ENCODE data around the gene SLC22A7. TPM values are rescaled to one million over a fixed set of nuclear protein-coding genes. Genes with fewer than 3 reads are reported as not detected.

SLC22A7 gene
- polyA plus RNA-seq (2011; rRNA removed): not detected in 2 replicates
- polyA minus RNA-seq (2011; rRNA and poly(A)+ RNA removed): not detected in 2 replicates

DNA sequence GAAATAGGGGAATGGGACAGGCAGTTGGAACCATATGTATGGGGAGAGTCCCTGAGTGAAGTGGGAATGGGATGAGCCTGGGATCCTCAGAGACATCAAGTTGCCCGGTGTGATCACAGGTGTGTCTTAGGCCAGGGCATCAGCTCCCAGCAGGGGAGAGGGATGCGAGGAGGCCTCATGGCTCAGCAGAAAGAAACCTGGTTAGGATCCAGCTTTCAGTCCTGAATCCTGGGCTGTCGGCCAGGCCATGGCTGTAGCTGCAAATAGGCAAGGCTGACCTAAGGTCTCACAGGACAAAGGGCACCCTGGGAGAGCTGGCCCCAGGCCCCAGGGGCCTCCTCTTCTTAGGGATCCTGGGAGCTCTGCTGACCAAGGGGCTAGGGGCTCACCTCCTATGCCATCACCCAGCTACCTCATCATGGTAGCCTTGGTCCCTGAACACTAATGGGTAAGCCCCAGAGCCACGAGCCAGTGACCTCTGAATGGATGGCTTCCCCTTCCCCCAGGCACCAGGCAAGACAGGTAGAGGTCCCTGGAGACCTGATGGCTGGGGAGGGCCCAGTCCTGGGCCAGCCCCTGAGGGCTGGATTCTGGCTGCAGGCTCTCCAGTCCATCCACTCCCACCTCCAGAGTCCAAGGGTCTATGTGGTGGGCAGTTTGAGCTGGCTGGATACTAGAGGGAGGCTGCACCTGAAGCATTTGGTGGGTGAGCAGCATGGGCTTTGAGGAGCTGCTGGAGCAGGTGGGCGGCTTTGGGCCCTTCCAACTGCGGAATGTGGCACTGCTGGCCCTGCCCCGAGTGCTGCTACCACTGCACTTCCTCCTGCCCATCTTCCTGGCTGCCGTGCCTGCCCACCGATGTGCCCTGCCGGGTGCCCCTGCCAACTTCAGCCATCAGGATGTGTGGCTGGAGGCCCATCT is at the start of gene SLC22A7:
Gene SLC22A7 (plus strand): TSS at position 617 of the 921 bp plus-strand sequence. CDS start 99 bp downstream, at position 716.
- DNase-seq (ENCODE audit: low read depth): no peak
- Histone ChIP-seq H3K36me3 (ENCODE audit: control insufficient read depth, insufficient read depth, low read length) (no peaks in the 10 kb centered on the region), H3K4me3 (ENCODE audit: low read depth, low read length) (no peak within 1 kb of the TSS), H3K27me3 (ENCODE audit: control insufficient read depth, insufficient read depth, low read length) (peaks cover 23% of the 10 kb centered on the region)
- TF ChIP-seq, protein P1, sequence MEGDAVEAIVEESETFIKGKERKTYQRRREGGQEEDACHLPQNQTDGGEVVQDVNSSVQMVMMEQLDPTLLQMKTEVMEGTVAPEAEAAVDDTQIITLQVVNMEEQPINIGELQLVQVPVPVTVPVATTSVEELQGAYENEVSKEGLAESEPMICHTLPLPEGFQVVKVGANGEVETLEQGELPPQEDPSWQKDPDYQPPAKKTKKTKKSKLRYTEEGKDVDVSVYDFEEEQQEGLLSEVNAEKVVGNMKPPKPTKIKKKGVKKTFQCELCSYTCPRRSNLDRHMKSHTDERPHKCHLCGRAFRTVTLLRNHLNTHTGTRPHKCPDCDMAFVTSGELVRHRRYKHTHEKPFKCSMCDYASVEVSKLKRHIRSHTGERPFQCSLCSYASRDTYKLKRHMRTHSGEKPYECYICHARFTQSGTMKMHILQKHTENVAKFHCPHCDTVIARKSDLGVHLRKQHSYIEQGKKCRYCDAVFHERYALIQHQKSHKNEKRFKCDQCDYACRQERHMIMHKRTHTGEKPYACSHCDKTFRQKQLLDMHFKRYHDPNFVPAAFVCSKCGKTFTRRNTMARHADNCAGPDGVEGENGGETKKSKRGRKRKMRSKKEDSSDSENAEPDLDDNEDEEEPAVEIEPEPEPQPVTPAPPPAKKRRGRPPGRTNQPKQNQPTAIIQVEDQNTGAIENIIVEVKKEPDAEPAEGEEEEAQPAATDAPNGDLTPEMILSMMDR (IDR thresholded peaks at IDR 0.05; ENCODE audit: insufficient read depth, low read depth, low read length): no peak
- POLR2A ChIA-PET: no interaction called here
- CTCF ChIA-PET: interaction anchor here (0.9 to 2.0 kb wide), 2 partner anchors 9 to 17 kb away, joined by 4 to 7 read pairs; no protein-coding TSS in a partner anchor

DNA sequence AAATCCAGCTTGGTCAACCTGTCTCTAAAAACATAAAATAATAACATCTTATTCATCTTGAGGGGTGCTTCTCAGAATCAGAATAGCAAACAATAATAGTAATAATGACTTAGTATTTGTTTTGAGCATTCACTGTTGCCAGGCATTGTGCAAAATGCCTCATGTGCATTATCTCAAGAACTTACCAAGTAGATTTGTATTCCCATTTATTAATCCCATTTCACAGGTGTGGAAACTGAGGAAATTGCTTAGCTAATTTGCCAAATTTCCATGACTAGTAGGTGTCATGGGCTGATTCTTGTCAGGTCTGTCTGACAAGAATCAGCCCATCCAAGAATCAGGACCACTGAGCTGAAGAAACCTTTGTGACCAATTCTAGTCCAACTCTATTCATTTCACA is 49.3 kb upstream of the SLC22A7 start:
- Histone ChIP-seq H3K36me3 (ENCODE audit: control insufficient read depth, insufficient read depth, low read length) (no peaks in the 10 kb centered on the region), H3K4me3 (ENCODE audit: low read depth, low read length) (no peak overlapping the region), H3K27me3 (ENCODE audit: control insufficient read depth, insufficient read depth, low read length) (peaks cover 46% of the 10 kb centered on the region)
- TF ChIP-seq, protein P1 (IDR thresholded peaks at IDR 0.05; ENCODE audit: insufficient read depth, low read depth, low read length): no peak
- ChIA-PET CTCF (interaction anchor here (1.2 to 1.7 kb wide), 2 partner anchors 19 to 258 kb away, joined by 4 to 11 read pairs; partner anchors contain the start of gene DNPH1), POLR2A (no interaction called here)
- DNase-seq (ENCODE audit: low read depth): no peak

GRCh38 chr6:43250992-43251373 is 47.1 kb upstream of the SLC22A7 start:
- no peak overlapping the region for H3K4me3 ChIP-seq (ENCODE audit: low read depth, low read length)
- no peak for DNase-seq (ENCODE audit: low read depth)
- no peaks in the 10 kb centered on the region for H3K36me3 ChIP-seq (ENCODE audit: control insufficient read depth, insufficient read depth, low read length)
- ChIA-PET POLR2A (no interaction called here), CTCF (interaction anchor here (1.6 kb wide), 1 partner anchor 22 kb away, joined by 5 read pairs; the partner anchor contains the start of gene DNPH1)
- H3K27me3 ChIP-seq (ENCODE audit: control insufficient read depth, insufficient read depth, low read length): peaks cover 30% of the 10 kb centered on the region
- TF ChIP-seq, protein P1 (IDR thresholded peaks at IDR 0.05; ENCODE audit: insufficient read depth, low read depth, low read length): no peak

GRCh38 chr6:43253401-43253800 is 44.7 kb upstream of the SLC22A7 start:
- peaks cover 24% of the 10 kb centered on the region for H3K27me3 ChIP-seq (ENCODE audit: control insufficient read depth, insufficient read depth, low read length)
- no peaks in the 10 kb centered on the region for H3K36me3 ChIP-seq (ENCODE audit: control insufficient read depth, insufficient read depth, low read length)
- no peak for DNase-seq (ENCODE audit: low read depth)
- no peak overlapping the region for H3K4me3 ChIP-seq (ENCODE audit: low read depth, low read length)
- ChIA-PET POLR2A (no interaction called here), CTCF (interaction anchor here (1.4 kb wide), 1 partner anchor 10 kb away, joined by 6 read pairs; no protein-coding TSS in a partner anchor)
- TF ChIP-seq, protein P1 (IDR thresholded peaks at IDR 0.05; ENCODE audit: insufficient read depth, low read depth, low read length): no peak

DNA sequence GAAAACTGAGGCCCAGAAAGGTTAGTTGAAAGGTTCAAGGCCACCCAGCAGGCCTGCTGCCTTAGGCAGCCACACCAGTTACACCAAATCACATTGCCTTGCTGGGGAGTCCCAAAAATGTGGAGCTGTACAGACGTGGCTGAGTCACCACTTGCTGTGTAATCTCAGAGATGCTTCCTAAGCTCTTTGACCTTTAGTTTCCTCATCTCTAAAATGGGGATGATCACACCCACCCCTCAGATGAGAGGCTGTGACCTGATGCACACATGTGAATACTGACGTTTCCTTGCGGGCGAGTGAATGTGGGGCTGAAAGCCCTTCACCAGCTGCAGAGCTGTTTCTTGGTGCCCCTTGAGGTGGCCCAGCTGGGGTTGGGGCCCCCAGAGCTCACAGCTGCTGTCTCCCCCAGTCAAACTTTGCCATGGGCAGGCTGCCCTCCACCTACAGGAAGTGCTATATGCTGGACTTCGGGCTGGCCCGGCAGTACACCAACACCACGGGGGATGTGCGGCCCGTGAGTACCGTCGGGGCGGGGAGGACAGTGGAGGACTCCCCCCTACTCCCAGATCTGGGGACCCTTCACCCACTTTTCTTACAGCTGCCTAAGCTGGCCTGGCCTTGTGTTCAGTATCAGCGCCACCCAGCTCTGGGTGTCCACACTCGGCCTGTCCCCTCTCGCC is 43.8 kb upstream of the SLC22A7 start:
- H3K36me3 ChIP-seq (ENCODE audit: control insufficient read depth, insufficient read depth, low read length): no peaks in the 10 kb centered on the region
- CTCF ChIA-PET: interaction anchor here (1.0 kb wide), 1 partner anchor 8 kb away, joined by 3 read pairs; no protein-coding TSS in a partner anchor
- peaks cover 23% of the 10 kb centered on the region for H3K27me3 ChIP-seq (ENCODE audit: control insufficient read depth, insufficient read depth, low read length)

More for the DNA sequence above, 43.8 kb upstream of the SLC22A7 start:
- POLR2A ChIA-PET: no interaction called here
- TF ChIP-seq, protein P1 (IDR thresholded peaks at IDR 0.05; ENCODE audit: insufficient read depth, low read depth, low read length): no peak
- no peak overlapping the region for H3K4me3 ChIP-seq (ENCODE audit: low read depth, low read length)
- no peak for DNase-seq (ENCODE audit: low read depth)

All from BJ (cell line).